ENCODE data around the gene CARD10.

DNA sequence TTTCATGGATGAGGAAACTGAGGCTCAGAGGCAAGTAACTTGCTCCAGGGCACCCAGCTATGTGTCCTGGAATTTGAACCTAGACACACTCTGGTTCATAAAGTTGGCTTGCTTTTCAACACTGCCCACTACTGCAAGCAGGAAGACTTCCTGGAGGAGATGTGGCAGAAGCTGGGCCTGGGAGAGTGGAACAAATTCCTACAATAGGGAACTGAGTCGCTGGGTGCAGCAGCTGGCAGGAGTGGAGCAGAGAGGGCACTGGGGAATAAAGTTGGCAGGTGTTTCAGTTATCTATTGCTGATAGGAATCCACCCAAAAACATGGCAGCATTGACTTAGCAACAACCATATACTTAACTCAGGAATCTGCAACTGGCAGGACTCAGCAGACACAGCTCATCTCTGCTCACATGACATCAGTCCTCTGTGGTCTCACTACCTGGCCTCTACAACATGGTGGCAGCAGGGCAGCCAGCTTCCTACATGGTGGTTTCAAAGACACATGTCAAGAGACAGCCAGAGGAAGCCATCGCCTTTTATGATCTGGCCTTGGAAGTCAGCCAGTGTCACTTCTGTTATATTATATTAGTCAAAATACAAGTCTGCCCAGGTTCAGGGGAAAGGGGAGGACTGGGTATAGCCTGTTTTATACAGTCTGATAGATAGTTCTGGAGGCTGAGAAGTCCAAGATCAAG lies 10.6 kb upstream of the CARD10 start:
- TF ChIP-seq, protein P1, sequence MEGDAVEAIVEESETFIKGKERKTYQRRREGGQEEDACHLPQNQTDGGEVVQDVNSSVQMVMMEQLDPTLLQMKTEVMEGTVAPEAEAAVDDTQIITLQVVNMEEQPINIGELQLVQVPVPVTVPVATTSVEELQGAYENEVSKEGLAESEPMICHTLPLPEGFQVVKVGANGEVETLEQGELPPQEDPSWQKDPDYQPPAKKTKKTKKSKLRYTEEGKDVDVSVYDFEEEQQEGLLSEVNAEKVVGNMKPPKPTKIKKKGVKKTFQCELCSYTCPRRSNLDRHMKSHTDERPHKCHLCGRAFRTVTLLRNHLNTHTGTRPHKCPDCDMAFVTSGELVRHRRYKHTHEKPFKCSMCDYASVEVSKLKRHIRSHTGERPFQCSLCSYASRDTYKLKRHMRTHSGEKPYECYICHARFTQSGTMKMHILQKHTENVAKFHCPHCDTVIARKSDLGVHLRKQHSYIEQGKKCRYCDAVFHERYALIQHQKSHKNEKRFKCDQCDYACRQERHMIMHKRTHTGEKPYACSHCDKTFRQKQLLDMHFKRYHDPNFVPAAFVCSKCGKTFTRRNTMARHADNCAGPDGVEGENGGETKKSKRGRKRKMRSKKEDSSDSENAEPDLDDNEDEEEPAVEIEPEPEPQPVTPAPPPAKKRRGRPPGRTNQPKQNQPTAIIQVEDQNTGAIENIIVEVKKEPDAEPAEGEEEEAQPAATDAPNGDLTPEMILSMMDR (IDR thresholded peaks at IDR 0.05; ENCODE audit: insufficient read depth, low read length): no peak
- TF ChIP-seq POLR2AphosphoS5 (IDR thresholded peaks at IDR 0.05; ENCODE audit: low read depth): no peak
- TF ChIP-seq, protein P2, sequence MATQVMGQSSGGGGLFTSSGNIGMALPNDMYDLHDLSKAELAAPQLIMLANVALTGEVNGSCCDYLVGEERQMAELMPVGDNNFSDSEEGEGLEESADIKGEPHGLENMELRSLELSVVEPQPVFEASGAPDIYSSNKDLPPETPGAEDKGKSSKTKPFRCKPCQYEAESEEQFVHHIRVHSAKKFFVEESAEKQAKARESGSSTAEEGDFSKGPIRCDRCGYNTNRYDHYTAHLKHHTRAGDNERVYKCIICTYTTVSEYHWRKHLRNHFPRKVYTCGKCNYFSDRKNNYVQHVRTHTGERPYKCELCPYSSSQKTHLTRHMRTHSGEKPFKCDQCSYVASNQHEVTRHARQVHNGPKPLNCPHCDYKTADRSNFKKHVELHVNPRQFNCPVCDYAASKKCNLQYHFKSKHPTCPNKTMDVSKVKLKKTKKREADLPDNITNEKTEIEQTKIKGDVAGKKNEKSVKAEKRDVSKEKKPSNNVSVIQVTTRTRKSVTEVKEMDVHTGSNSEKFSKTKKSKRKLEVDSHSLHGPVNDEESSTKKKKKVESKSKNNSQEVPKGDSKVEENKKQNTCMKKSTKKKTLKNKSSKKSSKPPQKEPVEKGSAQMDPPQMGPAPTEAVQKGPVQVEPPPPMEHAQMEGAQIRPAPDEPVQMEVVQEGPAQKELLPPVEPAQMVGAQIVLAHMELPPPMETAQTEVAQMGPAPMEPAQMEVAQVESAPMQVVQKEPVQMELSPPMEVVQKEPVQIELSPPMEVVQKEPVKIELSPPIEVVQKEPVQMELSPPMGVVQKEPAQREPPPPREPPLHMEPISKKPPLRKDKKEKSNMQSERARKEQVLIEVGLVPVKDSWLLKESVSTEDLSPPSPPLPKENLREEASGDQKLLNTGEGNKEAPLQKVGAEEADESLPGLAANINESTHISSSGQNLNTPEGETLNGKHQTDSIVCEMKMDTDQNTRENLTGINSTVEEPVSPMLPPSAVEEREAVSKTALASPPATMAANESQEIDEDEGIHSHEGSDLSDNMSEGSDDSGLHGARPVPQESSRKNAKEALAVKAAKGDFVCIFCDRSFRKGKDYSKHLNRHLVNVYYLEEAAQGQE (IDR thresholded peaks at IDR 0.05; ENCODE audit: insufficient replicate concordance, low read depth): no peak
- no peak for TF ChIP-seq SPI1 (IDR thresholded peaks at IDR 0.05; ENCODE audit: borderline replicate concordance, low read depth)
